Choroid plexus epithelial cell (primary cell): Measurements from ENCODE around the gene BCL10.

Experiments used
- DNase-seq: peaks from one replicate; pipeline ENCODE4 v3.0.0-alpha.2; 2010; ENCODE audit warnings: low read depth
- H3K4me3 ChIP-seq: 2 replicates; pipeline ENCODE4 v1.5.1; 2011; ENCODE audit warnings: low read depth, mild to moderate bottlenecking, control low read depth, low read length, moderate library complexity
- CTCF ChIP-seq: conservative IDR thresholded peaks from 2 replicates; pipeline ENCODE4 v1.5.1; 2011; ENCODE audit warnings: low read depth, mild to moderate bottlenecking, control low read depth, inconsistent platforms, low read length, moderate library complexity

The BCL10 gene

GRCh38 chr1:85225624-85226380 lies 50.6 kb downstream of the BCL10 start:
- TF ChIP-seq CTCF = no peak
- no peak overlapping the region for H3K4me3 ChIP-seq
- DNase-seq = peak; percentile 39

DNA sequence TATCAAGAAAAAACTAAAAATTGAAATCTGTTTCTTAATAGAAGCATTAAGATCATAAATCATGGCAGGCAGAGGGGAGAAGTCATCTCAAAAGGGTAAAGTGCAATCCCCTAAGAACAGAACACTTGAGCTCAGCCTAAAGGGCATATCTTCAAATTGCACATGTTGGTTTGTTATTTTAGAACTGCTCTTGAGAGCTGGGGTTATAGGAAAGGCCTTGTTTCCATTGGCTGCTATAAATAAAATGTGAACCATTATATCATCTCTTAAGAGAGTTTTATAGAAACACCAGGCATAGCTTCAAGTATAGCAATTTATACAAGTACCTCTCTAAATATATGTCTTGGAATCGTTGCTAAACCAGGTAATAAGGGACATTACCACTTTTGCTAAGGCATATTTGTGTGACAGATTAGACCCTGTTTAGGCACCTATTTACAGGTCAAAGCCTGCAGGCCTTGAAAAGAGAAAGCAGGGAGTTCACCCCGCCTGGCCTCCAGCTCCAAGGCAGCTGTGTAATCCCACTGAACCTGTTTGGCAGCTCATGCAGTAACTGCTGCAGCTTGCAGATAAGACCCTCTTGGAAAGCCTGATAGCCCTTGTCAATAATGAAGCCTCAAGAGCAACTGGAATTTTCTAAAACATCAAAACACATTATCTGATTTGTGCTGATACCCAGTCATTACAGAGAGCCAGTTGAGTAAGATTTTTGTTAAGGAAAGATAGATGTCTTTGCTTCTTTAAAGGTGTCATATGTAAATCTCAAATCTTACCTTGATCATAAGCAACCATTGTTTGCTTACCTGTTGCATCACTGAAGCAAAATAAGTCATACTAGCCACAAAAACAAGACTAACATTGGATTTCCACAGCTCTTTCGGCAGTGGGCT lies 51.5 kb downstream of the BCL10 start:
- no peak overlapping the region for H3K4me3 ChIP-seq
- no peak for TF ChIP-seq CTCF
- peak; percentile 22 for DNase-seq

DNA sequence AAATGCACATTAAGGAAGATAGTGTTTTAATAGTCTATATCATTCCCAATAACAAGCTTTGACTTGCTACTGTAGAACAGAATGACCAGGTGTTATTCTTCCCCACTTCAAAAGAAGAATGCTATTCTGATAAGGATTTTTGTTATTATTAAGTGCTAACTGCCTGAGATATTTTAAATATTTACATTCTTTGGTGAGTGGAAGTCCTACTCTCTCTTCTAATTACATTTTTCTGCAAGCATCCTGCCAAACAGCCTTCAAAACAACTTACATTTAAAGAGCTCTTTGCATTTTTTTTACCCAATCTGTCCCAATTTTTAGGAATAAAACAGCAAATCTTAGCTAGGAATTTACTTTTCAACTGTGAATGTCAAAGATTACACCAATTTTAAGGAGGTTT lies 52.1 kb downstream of the BCL10 start:
- no peak for DNase-seq
- TF ChIP-seq CTCF = no peak

GRCh38 chr1:85223334-85223733 lies 53.1 kb downstream of the BCL10 start:
- no peak overlapping the region for H3K4me3 ChIP-seq
- DNase-seq = no peak
- no peak for TF ChIP-seq CTCF

More for the DNA sequence above, 52.1 kb downstream of the BCL10 start:
- H3K4me3 ChIP-seq = no peak overlapping the region

GRCh38 chr1:85220756-85221201 lies 55.7 kb downstream of the BCL10 start:
- no peak overlapping the region for H3K4me3 ChIP-seq
- no peak for DNase-seq
- no peak for TF ChIP-seq CTCF

DNA sequence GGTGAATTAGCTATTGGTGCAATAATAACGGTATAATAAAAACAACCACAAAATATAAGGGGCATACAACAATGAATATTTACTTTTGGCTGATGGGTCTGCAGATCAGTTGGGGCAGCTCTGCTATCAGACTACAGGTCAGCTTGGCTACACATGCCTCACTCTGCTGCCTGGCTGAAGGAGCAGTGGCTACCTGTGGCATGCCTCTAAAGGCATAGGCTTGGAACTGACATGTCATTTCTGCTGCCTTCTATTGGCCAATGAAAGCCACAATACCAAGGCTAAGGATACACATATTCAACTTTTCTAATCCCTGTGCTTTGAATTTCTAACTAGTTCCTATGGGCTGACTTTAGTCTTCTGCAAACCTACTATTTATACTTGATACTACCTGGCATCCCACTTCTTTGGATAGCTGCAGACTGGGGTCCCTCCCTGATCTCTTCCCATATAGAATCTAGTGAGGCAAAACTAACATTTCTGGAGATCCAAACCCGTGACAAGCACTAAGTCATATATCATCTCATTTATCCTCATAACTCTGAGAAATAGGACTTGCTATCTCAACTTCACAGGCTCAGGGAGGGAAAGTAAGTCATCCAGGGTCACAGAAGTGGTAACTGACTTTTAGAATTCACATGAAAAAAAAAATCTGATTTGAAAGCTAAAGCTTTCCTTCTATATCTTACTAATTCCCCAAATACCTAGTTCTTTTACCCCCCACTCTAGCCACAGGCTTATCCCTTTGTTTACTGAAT lies 56.4 kb downstream of the BCL10 start:
- no peak overlapping the region for H3K4me3 ChIP-seq
- no peak for DNase-seq
- no peak for TF ChIP-seq CTCF
